Colonic mucosa (tissue), 4 donors: Measurements from ENCODE around the gene TP53I3. TPM values are rescaled to one million over a fixed set of nuclear protein-coding genes. Genes with fewer than 3 reads are reported as not detected.
"Not testable (repeated sequence)": the region's sequence is repeated elsewhere in the genome, so short reads cannot be mapped to it uniquely, and the experiment has no call there.

Experiments used
- DNase-seq: peaks from one replicate; pipeline ENCODE4 v3.0.0-alpha.2; 2020
- H3K27ac ChIP-seq: fragments of 200-600 bp; one replicate; pipeline ENCODE4 v1.8.0; 2021
- H3K27me3 ChIP-seq: fragments of 200-600 bp; one replicate; pipeline ENCODE4 v1.8.0; 2021
- H3K36me3 ChIP-seq: fragments of 200-600 bp; one replicate; pipeline ENCODE4 v1.8.0; 2021
- H3K4me1 ChIP-seq: fragments of 200-600 bp; one replicate; pipeline ENCODE4 v1.8.0; 2021; ENCODE audit warnings: mild to moderate bottlenecking
- H3K4me3 ChIP-seq: fragments of 200-600 bp; one replicate; pipeline ENCODE4 v1.8.0; 2021
- H3K9ac ChIP-seq, 2 donors: one replicate each; pipeline ENCODE4 v1.7.0; 2013; ENCODE audit warnings: control low read depth in 2 of 2, low read depth in 2 of 2, low read length in 2 of 2
- H3K9me3 ChIP-seq: fragments of 200-600 bp; one replicate; pipeline ENCODE4 v1.8.0; 2021
- CTCF ChIP-seq: fragments of 200-600 bp; IDR thresholded peaks from one replicate; pipeline ENCODE4 v1.8.0; 2022; ENCODE audit warnings: antibody characterized with exemption, mild to moderate bottlenecking
- intact Hi-C: fragments of 100-400 bp; cut with DNase I; formaldehyde crosslinking; loops from one replicate; pipeline ENCODE4 v1.14.1; 2022
- total RNA-seq, 2 donors: library from RNA; stranded (reverse); fragmentation: NEBNext Ultra II Directional in 1 of 2; extraction: Animal tissue kit (Norgen Biotek cat#: 25700) in 1 of 2; gene quantifications; one replicate each; pipeline ENCODE4 v1.2.1, GENCODE V29; 2021
- donor health status: healthy.
- donor health status: DM: no; HTN: no; CAD: no.
- donor health status: DM: no; HTN: no; CAD: no.

TP53I3 gene
- total RNA-seq, 2 donors from 2014 or later, result 58.8 to 67.5 TPM

GRCh38 chr2:24111407-24111901 is 26.8 kb upstream of the TP53I3 start:
- intact Hi-C loops, result no loop called here
- no peaks in the 10 kb centered on the region for H3K4me1 ChIP-seq
- no peak for DNase-seq
- H3K36me3 ChIP-seq, result no peaks in the 10 kb centered on the region
- H3K4me3 ChIP-seq, result no peak overlapping the region
- TF ChIP-seq CTCF, result no peak
- no peak overlapping the region for H3K9ac ChIP-seq
- no peaks in the 10 kb centered on the region for H3K9me3 ChIP-seq
- H3K27me3 ChIP-seq, result no peaks in the 10 kb centered on the region
- H3K27ac ChIP-seq, result no peak overlapping the region

GRCh38 chr2:24110660-24111303 is 26.1 kb upstream of the TP53I3 start:
- no peak for DNase-seq
- no peak overlapping the region for H3K9ac ChIP-seq
- intact Hi-C loops, result no loop called here
- H3K27me3 ChIP-seq, result no peaks in the 10 kb centered on the region
- TF ChIP-seq CTCF, result no peak
- no peak overlapping the region for H3K4me3 ChIP-seq
- no peaks in the 10 kb centered on the region for H3K4me1 ChIP-seq
- H3K36me3 ChIP-seq, result no peaks in the 10 kb centered on the region
- no peak overlapping the region for H3K27ac ChIP-seq
- no peaks in the 10 kb centered on the region for H3K9me3 ChIP-seq

GRCh38 chr2:24109431-24109830 is 24.8 kb upstream of the TP53I3 start:
- H3K36me3 ChIP-seq, H3K27me3 ChIP-seq, H3K4me1 ChIP-seq, H3K27ac ChIP-seq, H3K4me3 ChIP-seq, H3K9me3 ChIP-seq, H3K9ac ChIP-seq, DNase-seq, intact Hi-C loops: not testable (repeated sequence)

DNA sequence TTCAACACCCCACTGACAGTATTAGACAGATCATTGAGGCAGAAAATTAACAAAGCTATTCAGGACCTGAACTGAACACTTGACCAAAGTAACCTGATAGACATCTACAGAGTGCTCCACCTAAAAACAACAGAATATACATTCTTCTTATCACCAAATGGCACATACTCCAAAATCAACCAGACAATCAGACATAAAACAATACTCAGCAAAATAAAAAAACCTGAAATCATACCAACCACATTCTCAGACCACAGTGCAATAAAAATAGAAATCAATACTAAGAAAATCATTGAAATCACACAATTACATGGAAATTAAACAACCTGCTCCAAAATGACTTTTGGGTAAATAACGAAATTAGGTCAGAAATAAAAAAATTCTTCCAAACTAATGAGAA is 22.7 kb upstream of the TP53I3 start:
- Histone ChIP-seq H3K27ac (no peak overlapping the region), H3K9me3 (no peaks in the 10 kb centered on the region), H3K36me3 (no peaks in the 10 kb centered on the region), H3K27me3 (no peaks in the 10 kb centered on the region), H3K4me1 (no peaks in the 10 kb centered on the region), H3K4me3 (no peak overlapping the region), H3K9ac (no peak overlapping the region)
- DNase-seq, result no peak
- intact Hi-C loops, result no loop called here
- no peak for TF ChIP-seq CTCF

DNA sequence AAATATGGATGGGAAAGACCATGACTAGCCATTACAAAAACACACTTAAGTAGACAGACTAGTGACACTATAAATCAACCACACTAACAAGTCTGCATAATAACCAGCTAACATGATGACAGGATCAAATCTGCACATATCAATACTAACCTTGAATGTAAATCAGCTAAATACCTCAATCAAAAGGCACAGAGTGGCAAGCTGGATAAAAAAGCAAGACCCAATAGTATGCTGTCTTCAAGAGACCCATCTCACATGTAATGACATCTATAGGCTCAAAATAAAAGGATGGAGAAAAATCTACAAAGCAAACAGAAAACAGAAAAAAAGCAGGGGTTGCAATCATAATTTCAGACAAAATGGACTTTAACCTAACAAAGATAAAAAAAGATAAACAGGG is 22.2 kb upstream of the TP53I3 start:
- H3K4me3 ChIP-seq, result no peak overlapping the region
- no peak overlapping the region for H3K27ac ChIP-seq
- DNase-seq, result no peak
- no peak for TF ChIP-seq CTCF
- no peaks in the 10 kb centered on the region for H3K4me1 ChIP-seq
- H3K27me3 ChIP-seq, result no peaks in the 10 kb centered on the region
- no peak overlapping the region for H3K9ac ChIP-seq
- no peaks in the 10 kb centered on the region for H3K36me3 ChIP-seq
- no peaks in the 10 kb centered on the region for H3K9me3 ChIP-seq
- intact Hi-C loops, result no loop called here

DNA sequence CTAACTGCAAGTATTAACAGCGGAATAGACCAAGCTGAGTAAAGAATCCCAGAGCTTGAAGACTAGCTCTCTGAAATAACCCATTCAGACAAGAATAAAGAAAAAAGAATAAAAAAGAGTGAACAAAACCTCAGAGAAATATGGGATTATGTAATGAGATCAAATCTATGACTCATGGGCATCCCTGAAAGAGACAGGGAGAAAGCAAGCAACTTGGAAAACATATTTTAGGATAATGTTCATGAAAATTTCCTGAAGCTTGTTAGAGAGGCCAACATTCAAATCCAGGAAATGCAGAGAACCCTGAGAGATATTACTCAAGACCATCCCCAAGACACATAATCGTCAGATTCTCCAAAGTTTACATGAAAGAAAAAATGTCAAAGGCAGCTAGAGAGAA is 21.2 kb upstream of the TP53I3 start:
- H3K9me3 ChIP-seq, result no peaks in the 10 kb centered on the region
- H3K4me3 ChIP-seq, result no peak overlapping the region
- intact Hi-C loops, result no loop called here
- DNase-seq, result no peak
- H3K9ac ChIP-seq, result no peak overlapping the region
- H3K27me3 ChIP-seq, result no peaks in the 10 kb centered on the region
- no peak overlapping the region for H3K27ac ChIP-seq
- TF ChIP-seq CTCF, result no peak
- no peaks in the 10 kb centered on the region for H3K36me3 ChIP-seq
- H3K4me1 ChIP-seq, result no peaks in the 10 kb centered on the region
